Left renal pelvis (tissue), 4 donors: ENCODE measurements around the gene ARL10. TPM values are rescaled to one million over a fixed set of nuclear protein-coding genes. Genes with fewer than 3 reads are reported as not detected.

Experiments
- DNase-seq, 4 donors: peaks; one replicate each; pipeline ENCODE4 v3.0.0-alpha.2; 2013; ENCODE audit warnings: low read depth in 4 of 4, low spot score in 3 of 4
- polyA plus RNA-seq, 4 donors: library from polyadenylated mRNA; unstranded; fragments of 120-200 nt; gene quantifications; one replicate each; pipeline ENCODE4 v1.2.1, GENCODE V29; 2013; ENCODE audit not compliant: insufficient read length in 4 of 4

ARL10 gene
- polyA plus RNA-seq, 4 donors: 11.2 to 18.3 (median 14.2) TPM

DNA sequence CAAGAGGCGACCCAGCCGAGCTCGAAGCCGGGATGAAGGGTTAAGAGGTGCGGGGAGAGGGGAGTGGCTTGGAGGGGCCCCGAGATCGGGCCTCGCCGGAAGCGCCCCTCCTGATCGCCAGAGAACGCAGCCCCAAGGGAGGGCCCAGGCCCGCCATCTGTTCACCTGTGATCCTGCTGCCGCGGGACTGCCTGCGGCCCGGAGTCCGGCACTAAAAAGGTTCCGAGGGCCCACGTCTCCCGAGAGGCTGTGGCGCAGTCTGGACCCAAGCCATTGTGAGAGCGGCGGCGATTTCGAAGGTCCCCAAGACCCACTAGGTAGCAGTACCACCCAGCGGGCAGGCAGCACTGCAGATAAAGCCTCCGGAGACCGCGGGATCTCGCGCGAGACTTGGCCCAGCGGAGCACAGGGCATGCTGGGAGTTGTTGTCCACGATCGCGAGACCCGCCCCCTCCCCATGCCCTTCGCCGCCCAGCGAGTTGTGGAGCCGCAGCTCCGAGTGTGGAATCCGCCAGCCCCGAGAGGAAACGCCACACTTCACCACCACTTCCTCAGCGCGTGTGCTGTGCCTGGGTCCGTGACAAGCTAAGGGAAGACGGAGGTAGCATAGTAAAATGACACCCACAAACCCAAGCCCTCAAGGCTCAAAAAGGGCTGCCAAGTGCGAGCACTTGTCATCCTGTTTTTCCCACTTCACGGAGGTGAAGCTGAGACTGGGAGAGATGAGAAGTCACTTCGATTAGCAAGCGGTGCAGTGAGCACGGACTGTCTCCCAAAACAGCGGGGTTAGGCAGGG, 3.7 kb upstream of the ARL10 start, which contains the start of gene KIAA1191:
Gene KIAA1191, minus strand, starts transcription at position 328 of the 796 bp plus-strand sequence. CDS start 2,256 bp downstream, outside the sequence.
- DNase-seq: peak; percentile 79 to 85 (median 82)

DNA sequence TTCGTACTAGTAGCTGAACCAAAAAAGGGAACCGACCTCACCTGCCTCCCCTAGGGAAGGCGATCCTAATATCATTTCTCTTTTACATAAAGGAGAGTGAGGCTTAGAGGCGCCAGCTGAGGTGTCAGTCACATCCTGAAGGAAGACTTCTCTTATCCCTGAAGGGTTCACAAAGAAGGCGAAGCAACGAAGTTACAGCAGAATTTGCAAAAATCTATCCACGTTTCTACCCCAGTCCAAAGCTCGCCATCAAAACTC, 3.1 kb upstream of the ARL10 start:
- no peak for DNase-seq

DNA sequence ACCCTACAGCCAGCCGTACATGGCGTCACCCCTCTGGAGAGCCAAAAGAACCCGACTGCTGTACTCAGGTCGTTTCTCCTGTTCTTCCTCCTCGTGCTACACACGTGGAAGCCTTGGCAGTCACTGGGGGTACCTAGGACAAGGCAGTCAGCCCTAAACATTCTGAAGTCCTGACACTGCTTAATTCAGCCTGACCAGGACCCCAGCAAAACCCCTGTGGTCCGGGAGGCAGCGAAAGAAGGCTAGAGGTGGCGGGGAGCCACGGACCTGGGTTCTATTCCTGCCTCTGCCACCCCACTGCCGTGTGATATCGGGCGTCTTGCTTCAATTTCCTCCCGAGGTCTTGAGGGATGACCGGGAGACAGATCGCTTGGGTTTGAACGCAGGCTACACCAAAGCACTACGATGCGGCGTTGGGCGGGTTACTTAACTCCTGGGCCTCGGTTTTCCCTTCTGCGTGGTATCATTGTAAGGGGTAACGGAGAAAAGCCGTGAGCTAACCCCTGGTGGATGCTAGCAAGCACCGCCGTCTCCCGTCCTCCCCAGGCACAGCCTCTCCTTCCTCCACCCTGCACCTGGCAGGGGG, 429 bp upstream of the ARL10 start:
- no peak for DNase-seq

- no peak for DNase-seq
Measured at GRCh38 chr5:176366232-176366894, 1.1 kb downstream of the ARL10 start.

GRCh38 chr5:176368726-176369125, 3.4 kb downstream of the ARL10 start:
- DNase-seq: no peak

DNA sequence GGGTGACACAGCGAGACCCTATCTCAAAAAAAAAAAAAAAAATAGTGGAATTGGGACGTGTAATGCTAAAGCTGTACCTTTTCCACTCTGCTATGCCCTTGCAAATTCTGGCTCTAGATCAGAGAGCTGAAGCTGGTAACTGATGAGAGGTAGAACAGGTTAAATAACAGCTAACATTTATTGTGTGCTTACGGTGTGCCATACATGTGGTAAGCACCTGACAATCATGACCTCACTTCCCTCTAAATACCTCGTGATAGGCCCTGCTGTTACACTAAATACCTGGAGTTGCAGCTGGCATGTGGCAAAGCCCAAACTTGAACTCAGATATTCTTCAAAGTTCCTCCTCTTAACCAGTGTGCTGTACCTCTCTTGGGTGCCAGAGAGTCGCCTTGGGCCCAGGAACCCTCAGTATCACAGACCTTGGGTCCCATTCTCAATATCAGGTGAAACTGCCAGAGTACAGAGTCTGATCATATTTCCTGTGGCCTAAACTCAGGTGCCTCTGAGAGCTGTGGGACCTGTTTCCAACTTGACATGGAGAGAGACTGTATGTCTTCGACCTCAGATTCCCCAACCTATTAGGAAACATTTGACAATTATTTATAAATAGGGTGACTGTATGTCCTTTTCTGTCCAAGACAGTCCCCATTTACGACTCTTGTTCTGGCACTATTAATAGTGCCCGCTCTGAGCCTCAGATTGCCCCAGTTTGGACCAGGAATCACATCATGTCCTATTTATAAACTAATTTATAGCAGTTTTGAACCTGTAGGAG, 4.8 kb downstream of the ARL10 start:
- no peak for DNase-seq

- no peak for DNase-seq
Measured at GRCh38 chr5:176371621-176372539, 6.6 kb downstream of the ARL10 start.

DNA sequence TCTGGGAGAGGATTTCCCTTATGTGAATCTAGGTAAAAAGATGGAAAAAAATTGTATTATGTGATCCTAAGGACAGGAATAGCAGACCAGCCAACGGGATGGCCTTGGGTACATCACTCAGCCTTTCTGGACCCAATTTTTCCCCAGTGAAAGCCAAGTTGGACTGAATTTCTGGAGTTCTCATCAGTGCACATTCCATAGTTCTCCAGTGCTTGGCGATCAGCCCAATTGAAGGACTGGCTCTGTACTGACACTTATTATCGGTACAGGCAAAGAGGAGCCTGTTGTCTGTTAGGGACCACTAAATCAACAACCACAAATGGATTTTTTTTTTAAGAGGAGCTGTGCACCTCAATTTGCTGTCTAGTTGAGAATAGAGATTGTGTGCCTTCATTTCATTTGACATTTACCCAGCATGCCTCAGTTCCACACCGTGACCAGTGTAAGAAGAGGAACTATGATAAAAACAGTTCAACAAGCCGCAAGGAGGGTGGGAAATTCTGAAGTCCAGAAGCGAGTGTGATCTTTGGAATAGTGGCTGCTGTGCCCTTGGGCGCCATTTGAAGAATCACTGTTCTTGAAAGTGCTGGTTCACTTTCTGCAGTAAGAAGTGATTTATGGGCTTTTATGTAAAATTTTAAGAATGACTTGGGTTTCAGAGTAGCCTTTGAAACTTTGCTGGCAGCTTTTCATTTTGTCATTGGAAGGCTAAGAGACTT, 8.0 kb downstream of the ARL10 start:
- DNase-seq: no peak

DNA sequence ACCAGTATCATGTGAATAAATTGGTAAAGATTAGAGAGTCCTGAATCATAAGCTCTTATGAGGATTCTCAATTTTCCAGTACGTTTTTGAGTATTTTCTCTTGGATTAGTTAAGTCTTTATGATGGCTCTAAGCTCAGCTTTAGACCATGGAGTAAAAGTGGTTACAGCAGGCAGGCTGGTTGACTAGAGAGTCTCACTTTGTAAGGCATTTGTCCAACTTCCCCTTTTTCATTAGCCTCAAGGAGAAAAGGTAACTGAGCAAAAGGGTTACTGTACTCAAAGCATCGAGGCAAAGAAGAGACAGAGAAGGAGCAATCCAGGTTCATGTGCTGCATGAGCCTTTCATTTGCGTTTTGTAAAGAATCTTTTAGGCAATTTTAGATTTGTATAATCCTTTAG, 14.6 kb downstream of the ARL10 start:
- DNase-seq: no peak

GRCh38 chr5:176381423-176381822, 16.1 kb downstream of the ARL10 start:
- DNase-seq: no peak

- DNase-seq: no peak
Measured at GRCh38 chr5:176381979-176382378, 16.7 kb downstream of the ARL10 start.

- DNase-seq: no peak
Measured at GRCh38 chr5:176382721-176383120, 17.4 kb downstream of the ARL10 start.

GRCh38 chr5:176383248-176383905, 18.1 kb downstream of the ARL10 start:
- no peak for DNase-seq

GRCh38 chr5:176383961-176384360, 18.7 kb downstream of the ARL10 start:
- DNase-seq: no peak

DNA sequence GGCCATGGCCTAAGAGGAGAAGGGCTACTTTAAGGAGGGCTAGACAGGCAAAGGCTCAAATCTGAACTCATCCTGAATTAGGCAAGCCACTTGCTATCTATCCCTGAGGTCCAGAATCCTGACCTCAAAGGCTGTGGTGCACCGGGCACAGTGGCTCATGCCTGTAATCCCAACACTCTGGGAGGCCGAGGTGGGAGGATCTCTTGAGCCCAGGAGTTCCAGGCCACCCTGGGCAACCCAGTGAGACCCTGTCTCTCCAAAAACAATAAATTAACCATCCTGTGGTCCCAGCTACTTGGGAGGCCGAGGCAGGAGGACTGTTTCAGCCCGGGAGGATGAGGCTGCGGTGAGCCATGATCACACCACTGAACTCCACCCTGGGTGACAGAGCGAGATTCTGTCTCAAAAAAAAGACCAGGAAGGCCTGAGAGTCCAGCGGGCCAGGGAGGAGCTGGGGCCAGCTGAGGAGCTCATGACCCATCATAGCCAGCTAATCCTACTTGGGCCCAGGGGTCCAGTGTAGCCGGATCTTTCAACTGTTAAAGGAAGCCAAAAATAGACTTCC, 19.2 kb downstream of the ARL10 start:
- DNase-seq: no peak

DNA sequence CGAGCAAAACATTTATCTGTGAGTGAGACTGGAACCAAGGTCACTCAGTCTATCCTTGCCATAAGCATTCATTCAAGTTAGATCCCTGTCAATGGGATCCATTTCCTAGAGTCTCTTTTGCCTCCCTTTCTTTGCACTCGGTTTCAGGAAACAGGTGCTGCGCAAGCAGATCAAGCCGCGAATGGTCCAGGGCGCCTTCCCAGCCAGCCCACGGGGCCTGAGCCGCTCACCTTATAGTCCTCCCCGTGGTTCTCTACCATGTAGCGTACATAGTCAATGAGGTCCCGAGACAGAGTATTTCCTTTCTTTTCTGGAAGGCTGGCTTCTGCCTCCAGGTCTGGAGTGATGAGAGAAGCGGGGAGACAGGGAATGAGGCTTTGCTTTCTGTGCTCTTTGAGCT, 19.7 kb downstream of the ARL10 start:
- no peak for DNase-seq

GRCh38 chr5:176386491-176386890, 21.2 kb downstream of the ARL10 start:
- DNase-seq: no peak

DNA sequence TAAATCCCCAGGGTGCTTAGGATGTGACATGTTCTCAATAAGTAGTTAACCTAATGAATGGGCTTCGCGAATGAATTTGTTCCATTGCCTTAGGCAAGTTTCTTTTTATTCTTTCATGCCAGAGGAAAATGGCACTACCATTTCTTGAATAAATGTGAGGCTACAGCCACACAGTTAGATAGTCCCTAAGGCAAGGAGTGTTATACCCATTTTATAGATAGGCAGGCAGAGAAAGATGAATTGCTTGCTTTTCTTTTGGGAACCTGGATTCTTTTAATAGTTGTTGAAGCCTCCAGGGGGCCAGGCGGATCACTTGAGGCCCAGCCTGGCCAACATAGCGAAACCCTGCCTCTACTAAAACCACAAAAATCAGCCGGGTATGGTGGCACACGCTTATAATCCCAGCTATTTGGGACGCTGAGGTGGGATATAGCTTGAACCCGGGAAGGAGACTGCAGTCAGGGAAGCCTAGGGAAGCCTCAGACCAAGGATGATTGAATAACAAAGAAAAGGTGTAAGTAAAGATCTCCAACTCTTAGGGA, 22.2 kb downstream of the ARL10 start:
- no peak for DNase-seq
